AG04449 (cell line): ENCODE results near the gene PARP15.
A peak's percentile ranks its signal among the peaks of the same experiment; 100 is the strongest.

Source experiments
- CTCF ChIA-PET: fragments of 350-600 bp; formaldehyde crosslinking; extraction: SDS; loops from one replicate; lab custom pipeline; 2021; ENCODE audit warnings: antibody characterized with exemption; lab: Yijun Ruan, JAX
- POLR2A ChIA-PET: fragments of 400-600, 350-600 bp; formaldehyde crosslinking; extraction: SDS; loops from one replicate; lab custom pipeline; 2020; ENCODE audit warnings: antibody characterized with exemption, inconsistent platforms; lab: Yijun Ruan, JAX
- DNase-seq: peaks from one replicate; pipeline ENCODE4 v3.0.0-alpha.2; 2010; ENCODE audit warnings: low read depth, low spot score
- H3K4me3 ChIP-seq: 2 replicates; pipeline ENCODE4 v1.5.1; 2011; ENCODE audit warnings: low read depth, mild to moderate bottlenecking, control low read depth, low read length
- CTCF ChIP-seq: IDR thresholded peaks from one replicate; pipeline ENCODE4 v1.5.1; 2011; ENCODE audit warnings: mild to moderate bottlenecking, moderate library complexity, low read length, control low read depth, inconsistent platforms; ENCODE audit not compliant: insufficient read depth; ENCODE audit errors: missing control alignments

PARP15 gene

GRCh38 chr3:122577409-122578031 is at the start of gene PARP15:
Gene PARP15 (plus strand): TSS chr3:122577650. CDS start chr3:122577668, 18 bp downstream.
- DNase-seq: no peak
- peak within 1 kb of the TSS; percentile 49 for H3K4me3 ChIP-seq
- CTCF ChIA-PET: no interaction called here
- no peak for TF ChIP-seq CTCF
- POLR2A ChIA-PET: no interaction called here

GRCh38 chr3:122530164-122530563 is 47.3 kb upstream of the PARP15 start:
- no peak for TF ChIP-seq CTCF
- DNase-seq: no peak
- no peak overlapping the region for H3K4me3 ChIP-seq
- CTCF ChIA-PET: no interaction called here
- POLR2A ChIA-PET: no interaction called here

- CTCF ChIA-PET: interaction anchor here (1.0 to 2.2 kb wide), 3 partner anchors 27 to 146 kb away, joined by 3 to 7 read pairs (median 7); no protein-coding TSS in a partner anchor
Measured at GRCh38 chr3:122533480-122533879, 44.0 kb upstream of the PARP15 start.

GRCh38 chr3:122533931-122534334 is 43.5 kb upstream of the PARP15 start:
- CTCF ChIA-PET: interaction anchor here (1.0 to 2.2 kb wide), 3 partner anchors 26 to 145 kb away, joined by 3 to 7 read pairs (median 7); no protein-coding TSS in a partner anchor
- TF ChIP-seq CTCF: no peak
- DNase-seq: no peak
- POLR2A ChIA-PET: interaction anchor here (0.7 kb wide), 1 partner anchor 14 kb away, joined by 4 read pairs; no protein-coding TSS in a partner anchor
- H3K4me3 ChIP-seq: no peak overlapping the region

More at GRCh38 chr3:122533480-122533879, 44.0 kb upstream of the PARP15 start:
- no peak overlapping the region for H3K4me3 ChIP-seq
- no peak for DNase-seq
- POLR2A ChIA-PET: interaction anchor here (0.7 kb wide), 1 partner anchor 15 kb away, joined by 4 read pairs; no protein-coding TSS in a partner anchor
- no peak for TF ChIP-seq CTCF

GRCh38 chr3:122535964-122536631 is 41.4 kb upstream of the PARP15 start:
- POLR2A ChIA-PET: no interaction called here
- no peak for DNase-seq
- CTCF ChIA-PET: interaction anchor here (1.2 kb wide), 1 partner anchor 24 kb away, joined by 3 read pairs; no protein-coding TSS in a partner anchor
- no peak for TF ChIP-seq CTCF
- H3K4me3 ChIP-seq: no peak overlapping the region

GRCh38 chr3:122536632-122537001 is 40.8 kb upstream of the PARP15 start:
- CTCF ChIA-PET: interaction anchor here (1.2 kb wide), 1 partner anchor 23 kb away, joined by 3 read pairs; no protein-coding TSS in a partner anchor
- no peak overlapping the region for H3K4me3 ChIP-seq
- DNase-seq: no peak
- POLR2A ChIA-PET: no interaction called here
- no peak for TF ChIP-seq CTCF
